ENCODE data around the gene SDHC.
"Not testable (repeated sequence)": the region's sequence is repeated elsewhere in the genome, so short reads cannot be mapped to it uniquely, and the experiment has no call there.

The SDHC gene

GRCh38 chr1:161388639-161389038 is 74.5 kb downstream of the SDHC start:
- DNase-seq = no peak

- not testable (repeated sequence) for DNase-seq
Measured at GRCh38 chr1:161389158-161389557, 75.0 kb downstream of the SDHC start.

GRCh38 chr1:161389691-161390558 is 75.7 kb downstream of the SDHC start:
- peak; percentile 99 to 100 (median 99) for DNase-seq

GRCh38 chr1:161390559-161390858 is 76.3 kb downstream of the SDHC start:
- peak in 1 of 3 donors; percentile 22 for DNase-seq

GRCh38 chr1:161391136-161391535 is 77.0 kb downstream of the SDHC start:
- not testable (repeated sequence) for DNase-seq

- DNase-seq = no peak
Measured at GRCh38 chr1:161391611-161392010, 77.4 kb downstream of the SDHC start.

GRCh38 chr1:161393151-161393550 is 79.0 kb downstream of the SDHC start:
- DNase-seq = peak; percentile 40 to 65 (median 58)

GRCh38 chr1:161397038-161397437 is 82.9 kb downstream of the SDHC start:
- not testable (repeated sequence) for DNase-seq

GRCh38 chr1:161398900-161399256 is 84.7 kb downstream of the SDHC start:
- DNase-seq = no peak

- peak; percentile 90 to 94 (median 93) for DNase-seq
Measured at GRCh38 chr1:161399257-161399998, 85.2 kb downstream of the SDHC start.

GRCh38 chr1:161402446-161402845 is 88.3 kb downstream of the SDHC start:
- peak in 1 of 3 donors; percentile 40 for DNase-seq

GRCh38 chr1:161404051-161404597 is 89.9 kb downstream of the SDHC start:
- no peak for DNase-seq

GRCh38 chr1:161406551-161406950 is 92.4 kb downstream of the SDHC start:
- DNase-seq = not testable (repeated sequence)

GRCh38 chr1:161407451-161407985 is 93.3 kb downstream of the SDHC start:
- no peak for DNase-seq

GRCh38 chr1:161408429-161409052 is 94.4 kb downstream of the SDHC start:
- no peak for DNase-seq

GRCh38 chr1:161409848-161410635 is 95.9 kb downstream of the SDHC start:
- DNase-seq = not testable (repeated sequence)

GRCh38 chr1:161410636-161410970 is 96.4 kb downstream of the SDHC start:
- not testable (repeated sequence) for DNase-seq

Measured in suppressor macrophage treated with lipopolysaccharide for 1 hour (primary cell).